ENCODE measurements around the gene FBXL19.

DNA sequence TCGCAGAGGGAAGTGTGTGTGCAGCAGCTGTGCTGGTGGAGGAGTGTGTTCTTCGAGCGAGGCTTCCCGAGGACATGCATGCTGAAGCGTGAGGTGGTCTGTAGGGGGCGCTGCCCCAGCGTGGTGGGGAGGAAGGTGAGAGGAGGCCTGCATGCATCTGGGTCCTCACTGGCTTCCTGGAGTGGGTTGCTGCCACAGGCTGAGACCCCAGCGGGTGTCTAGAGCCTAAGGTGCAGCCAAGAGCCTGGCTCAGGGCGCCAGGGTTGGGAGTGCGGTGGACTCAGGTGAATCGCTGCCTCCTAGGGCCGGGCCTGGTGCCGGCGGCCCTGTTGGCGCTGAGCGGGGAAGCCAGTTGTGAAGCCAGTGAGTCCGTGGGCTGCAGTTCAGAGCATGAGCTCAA is 54.1 kb downstream of the FBXL19 start:
- TF ChIP-seq SP5 (CRISPR knock-in tag; IDR thresholded peaks at IDR 0.05; ENCODE audit: borderline replicate concordance, low read depth) (no peak), ZBTB7A (CRISPR knock-in tag; IDR thresholded peaks at IDR 0.05) (no peak), THAP11 (CRISPR knock-in tag; IDR thresholded peaks at IDR 0.05) (no peak), ZNF235 (CRISPR knock-in tag; IDR thresholded peaks at IDR 0.05; ENCODE audit: borderline replicate concordance) (no peak), BRD4 (CRISPR knock-in tag; IDR thresholded peaks at IDR 0.05) (no peak)
- TF ChIP-seq, protein P1, sequence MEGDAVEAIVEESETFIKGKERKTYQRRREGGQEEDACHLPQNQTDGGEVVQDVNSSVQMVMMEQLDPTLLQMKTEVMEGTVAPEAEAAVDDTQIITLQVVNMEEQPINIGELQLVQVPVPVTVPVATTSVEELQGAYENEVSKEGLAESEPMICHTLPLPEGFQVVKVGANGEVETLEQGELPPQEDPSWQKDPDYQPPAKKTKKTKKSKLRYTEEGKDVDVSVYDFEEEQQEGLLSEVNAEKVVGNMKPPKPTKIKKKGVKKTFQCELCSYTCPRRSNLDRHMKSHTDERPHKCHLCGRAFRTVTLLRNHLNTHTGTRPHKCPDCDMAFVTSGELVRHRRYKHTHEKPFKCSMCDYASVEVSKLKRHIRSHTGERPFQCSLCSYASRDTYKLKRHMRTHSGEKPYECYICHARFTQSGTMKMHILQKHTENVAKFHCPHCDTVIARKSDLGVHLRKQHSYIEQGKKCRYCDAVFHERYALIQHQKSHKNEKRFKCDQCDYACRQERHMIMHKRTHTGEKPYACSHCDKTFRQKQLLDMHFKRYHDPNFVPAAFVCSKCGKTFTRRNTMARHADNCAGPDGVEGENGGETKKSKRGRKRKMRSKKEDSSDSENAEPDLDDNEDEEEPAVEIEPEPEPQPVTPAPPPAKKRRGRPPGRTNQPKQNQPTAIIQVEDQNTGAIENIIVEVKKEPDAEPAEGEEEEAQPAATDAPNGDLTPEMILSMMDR (CRISPR knock-in tag; IDR thresholded peaks at IDR 0.05): peak; percentile 56

Data from HepG2 (cell line).